GM12864 (cell line): Measurements from ENCODE around the gene NUTF2.
A peak's percentile ranks its signal among the peaks of the same experiment; 100 is the strongest.

ENCODE experiments used
- DNase-seq: peaks from one replicate; pipeline ENCODE4 v3.0.0-alpha.2; 2011; ENCODE audit warnings: low read depth
- H3K4me3 ChIP-seq: 2 replicates; pipeline ENCODE4 v1.5.1; 2011; ENCODE audit warnings: mild to moderate bottlenecking, low read depth, low read length, control low read depth
- CTCF ChIP-seq: IDR thresholded peaks from 2 replicates; pipeline ENCODE4 v1.5.1; 2011; ENCODE audit warnings: low read depth, mild to moderate bottlenecking, moderate library complexity, low read length, control low read depth, inconsistent platforms; ENCODE audit errors: missing control alignments

The NUTF2 gene

GRCh38 chr16:67837811-67838210 lies 8.9 kb upstream of the NUTF2 start:
- H3K4me3 ChIP-seq, result no peak overlapping the region
- TF ChIP-seq CTCF, result no peak
- no peak for DNase-seq

- TF ChIP-seq CTCF, result no peak
- peak overlapping the region; percentile 81 for H3K4me3 ChIP-seq
- no peak for DNase-seq
These were observed 5.4 kb upstream of the NUTF2 start for GRCh38 chr16:67841198-67841815.

- DNase-seq, result peak; percentile 86
- H3K4me3 ChIP-seq, result peak within 1 kb of the TSS; percentile 81
- TF ChIP-seq CTCF, result peak; percentile 97
These were observed 4.8 kb upstream of the NUTF2 start, which contains the start of gene THAP11 for GRCh38 chr16:67841816-67842508. TSS of gene THAP11 (plus strand) at chr16:67842320. CDS start at chr16:67842555, 235 bp downstream.

GRCh38 chr16:67842509-67843342 lies 4.0 kb upstream of the NUTF2 start:
- TF ChIP-seq CTCF, result peak; percentile 50
- no peak for DNase-seq
- H3K4me3 ChIP-seq, result peak overlapping the region; percentile 81

GRCh38 chr16:67843343-67843765 lies 3.4 kb upstream of the NUTF2 start:
- no peak for TF ChIP-seq CTCF
- no peak for DNase-seq

GRCh38 chr16:67844497-67844896 lies 2.2 kb upstream of the NUTF2 start:
- DNase-seq, result no peak
- no peak overlapping the region; the same call in 1 of the 2 replicates for H3K4me3 ChIP-seq
- TF ChIP-seq CTCF, result no peak

More at GRCh38 chr16:67843343-67843765, 3.4 kb upstream of the NUTF2 start:
- peak overlapping the region; percentile 81 for H3K4me3 ChIP-seq
